CD4-positive, alpha-beta T cell treated with Interleukin-21 for 1 hour (primary cell): ENCODE data around the gene JPH3.
"Not testable (repeated sequence)": the region's sequence is repeated elsewhere in the genome, so short reads cannot be mapped to it uniquely, and the experiment has no call there.

Source experiments
- DNase-seq: peaks from one replicate; pipeline ENCODE4 v3.0.0-alpha.2; 2020

The JPH3 gene

DNA sequence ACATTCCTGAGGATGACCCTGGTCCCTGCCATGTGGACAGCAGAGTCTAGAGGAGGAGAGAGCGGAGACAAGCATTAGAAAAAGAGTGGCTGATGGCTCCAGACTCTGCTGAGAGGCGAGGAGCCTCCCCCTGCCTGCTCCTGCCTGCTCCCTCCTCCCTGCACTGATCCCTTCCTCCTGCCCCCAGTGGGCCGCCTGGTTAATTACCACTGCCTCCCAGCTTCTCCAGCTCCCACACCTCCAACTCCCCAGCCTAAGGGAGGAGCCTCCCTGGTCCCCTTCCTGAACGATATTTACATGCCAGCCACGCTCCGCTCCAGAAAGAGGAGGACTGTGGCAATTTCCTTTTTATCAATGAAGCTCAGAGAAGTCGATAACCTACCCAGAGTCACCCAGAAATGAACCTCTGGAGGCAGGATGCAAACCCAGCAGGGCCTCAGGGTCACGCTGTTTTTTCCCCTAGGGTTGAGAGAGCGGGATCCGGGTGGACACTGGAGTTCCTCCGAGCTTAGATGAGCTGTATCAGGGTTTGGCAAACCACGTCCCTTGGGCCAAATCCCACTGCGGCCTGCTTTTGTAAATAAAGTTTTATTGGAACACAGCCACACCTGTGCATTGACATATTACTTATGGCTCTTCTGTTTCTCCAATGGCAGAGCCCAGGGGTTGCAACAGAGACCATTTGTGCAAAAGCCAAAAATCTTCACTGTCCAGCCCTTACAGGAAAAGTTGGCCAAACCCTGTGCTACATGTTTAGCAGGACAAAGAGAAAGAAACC, 27.1 kb upstream of the JPH3 start:
- no peak for DNase-seq

- no peak for DNase-seq
Observed at GRCh38 chr16:87576171-87576570, 26.1 kb upstream of the JPH3 start.

GRCh38 chr16:87578142-87578930, 24.0 kb upstream of the JPH3 start:
- not testable (repeated sequence) for DNase-seq

DNA sequence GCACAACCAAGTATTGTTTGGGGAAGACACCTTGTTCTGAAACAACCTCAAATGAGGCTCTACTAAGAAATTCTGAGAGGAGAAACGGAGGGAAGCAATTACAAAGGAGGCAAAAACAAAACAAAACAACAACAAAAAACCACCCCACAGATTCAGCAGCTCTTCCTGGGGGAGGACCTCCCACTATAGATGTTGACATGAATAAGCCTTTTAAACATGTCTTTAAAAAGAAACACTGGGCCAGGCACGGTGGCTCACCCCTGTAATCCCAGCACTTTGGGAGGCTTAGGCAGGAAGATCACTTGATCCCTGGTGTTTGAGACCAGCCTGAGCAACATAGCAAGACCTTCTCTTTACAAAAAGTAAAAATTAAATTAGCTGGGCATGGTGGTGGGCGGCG, 22.6 kb upstream of the JPH3 start:
- no peak for DNase-seq

GRCh38 chr16:87580855-87581261, 21.4 kb upstream of the JPH3 start:
- DNase-seq: no peak

- no peak for DNase-seq
Observed at GRCh38 chr16:87581857-87582215, 20.5 kb upstream of the JPH3 start.

DNA sequence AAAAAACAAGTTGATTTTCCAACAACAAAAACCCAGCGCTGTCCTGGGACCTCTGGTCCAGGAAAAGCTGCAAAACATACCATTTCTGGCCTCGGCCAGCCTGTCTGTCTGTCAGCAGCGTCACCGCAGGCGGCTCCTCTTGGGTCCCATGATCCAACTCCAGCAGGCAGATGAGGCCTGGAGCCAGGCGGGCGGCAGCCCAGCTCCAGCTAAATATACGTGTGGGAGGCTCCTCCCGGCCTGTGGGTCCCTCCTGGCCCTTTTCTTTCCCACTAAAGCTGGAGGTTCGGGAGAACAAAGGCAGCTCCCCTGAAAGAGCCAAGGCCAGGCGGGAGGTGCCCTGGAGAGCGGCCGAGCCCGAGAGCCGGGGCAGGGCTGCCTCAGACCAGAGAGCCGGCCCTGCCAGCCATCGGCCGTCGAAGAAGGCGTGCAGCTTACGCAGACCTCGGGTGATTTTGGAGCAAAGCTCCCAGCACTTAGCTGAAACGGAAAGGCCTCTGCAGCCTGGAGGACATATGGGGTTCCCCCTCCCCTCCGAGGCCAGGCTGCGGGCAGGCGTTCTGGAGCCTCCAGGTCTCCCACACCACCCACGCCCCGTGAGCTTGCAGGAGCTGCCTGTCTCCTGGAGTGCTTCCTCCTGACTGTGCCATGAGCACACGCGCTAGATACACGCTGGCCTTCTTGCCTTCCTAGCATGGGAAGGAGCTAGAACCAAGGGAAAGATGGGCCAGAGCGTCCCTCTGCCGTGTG, 19.9 kb upstream of the JPH3 start:
- DNase-seq: no peak

DNA sequence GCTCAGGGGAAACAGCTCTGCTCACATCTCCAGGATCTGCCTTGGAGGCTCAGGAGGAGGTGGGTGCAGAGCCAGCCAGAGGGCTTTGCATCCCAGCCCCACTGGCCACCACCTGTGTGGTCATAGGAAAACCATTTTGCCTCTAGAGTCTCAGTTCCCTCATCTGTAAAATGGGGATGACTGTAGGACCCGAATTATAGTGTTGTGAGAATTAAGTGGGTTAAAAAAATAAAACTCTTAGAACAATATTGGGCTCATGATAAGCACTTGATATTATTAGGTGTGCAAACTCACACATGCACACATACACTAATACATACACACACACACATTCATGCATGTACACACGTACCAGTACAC, 19.4 kb upstream of the JPH3 start:
- no peak for DNase-seq

DNA sequence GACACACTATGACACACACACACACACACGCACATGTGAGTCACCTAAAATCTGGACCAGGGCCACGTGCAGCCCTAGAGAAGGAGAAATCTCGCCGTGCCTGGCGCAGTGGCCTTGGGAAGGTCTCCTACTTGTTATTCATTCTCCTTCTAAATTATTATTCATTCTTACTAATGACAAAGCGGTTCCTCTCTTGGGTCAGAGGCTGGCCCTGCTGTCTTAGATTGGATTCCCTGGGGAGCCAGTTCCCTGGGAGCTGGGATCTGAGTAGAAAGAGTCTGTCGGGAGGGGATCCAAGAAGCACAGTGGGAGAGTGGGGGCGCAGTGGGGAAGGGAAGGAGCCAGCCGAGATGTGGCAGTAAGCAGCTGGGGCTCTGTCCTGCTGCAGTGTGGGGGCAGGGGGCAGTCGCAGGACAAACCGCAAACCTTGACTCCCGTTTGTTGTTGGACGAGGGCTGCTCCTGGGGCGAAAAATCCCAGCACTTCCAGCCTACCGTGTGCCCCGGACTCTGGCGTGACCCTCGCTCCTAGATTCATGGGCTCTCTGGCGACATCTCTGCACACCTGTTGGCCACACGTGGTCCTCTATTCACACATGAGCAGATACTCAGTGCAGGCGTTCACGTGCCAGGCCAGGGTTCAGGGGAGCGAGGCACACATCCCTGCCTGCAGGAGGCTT, 18.7 kb upstream of the JPH3 start:
- DNase-seq: no peak

DNA sequence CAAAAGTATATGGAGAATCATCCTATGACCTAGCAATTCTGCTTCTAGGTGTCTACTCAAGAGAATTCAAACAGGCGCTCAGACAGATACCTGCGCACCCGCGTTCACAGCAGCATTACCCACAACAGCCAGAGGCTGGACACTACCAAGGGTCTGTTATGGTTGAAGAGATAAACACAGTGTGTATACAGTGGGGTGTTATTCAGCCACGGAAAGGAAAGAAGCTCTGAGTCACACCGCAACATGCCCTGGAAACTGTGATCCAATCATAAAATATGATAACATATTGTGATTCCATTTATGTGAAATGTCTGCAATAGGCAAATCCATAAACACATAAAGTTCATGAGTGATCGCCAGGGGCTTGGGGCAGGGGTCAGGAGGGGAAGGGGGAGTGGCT, 18.0 kb upstream of the JPH3 start:
- DNase-seq: no peak

DNA sequence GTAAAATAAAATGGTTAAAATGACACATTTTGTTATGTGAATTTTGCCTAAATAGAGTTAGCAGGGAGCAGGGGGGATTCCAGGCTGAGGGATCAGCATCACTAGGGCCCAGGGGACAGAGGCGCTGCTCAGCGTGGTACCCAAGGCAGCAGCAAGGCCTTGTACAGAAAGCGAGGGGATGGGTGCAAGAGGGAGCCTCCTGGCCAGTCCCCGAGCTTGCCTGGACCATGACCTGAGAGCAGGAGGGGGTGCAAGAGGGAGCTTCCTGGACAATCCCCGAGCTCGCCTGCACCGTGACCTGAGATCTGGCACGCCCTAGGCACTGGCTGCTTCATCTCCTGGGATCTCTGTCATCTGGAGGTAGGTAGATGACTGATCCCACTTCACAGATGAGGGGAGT, 17.3 kb upstream of the JPH3 start:
- no peak for DNase-seq

DNA sequence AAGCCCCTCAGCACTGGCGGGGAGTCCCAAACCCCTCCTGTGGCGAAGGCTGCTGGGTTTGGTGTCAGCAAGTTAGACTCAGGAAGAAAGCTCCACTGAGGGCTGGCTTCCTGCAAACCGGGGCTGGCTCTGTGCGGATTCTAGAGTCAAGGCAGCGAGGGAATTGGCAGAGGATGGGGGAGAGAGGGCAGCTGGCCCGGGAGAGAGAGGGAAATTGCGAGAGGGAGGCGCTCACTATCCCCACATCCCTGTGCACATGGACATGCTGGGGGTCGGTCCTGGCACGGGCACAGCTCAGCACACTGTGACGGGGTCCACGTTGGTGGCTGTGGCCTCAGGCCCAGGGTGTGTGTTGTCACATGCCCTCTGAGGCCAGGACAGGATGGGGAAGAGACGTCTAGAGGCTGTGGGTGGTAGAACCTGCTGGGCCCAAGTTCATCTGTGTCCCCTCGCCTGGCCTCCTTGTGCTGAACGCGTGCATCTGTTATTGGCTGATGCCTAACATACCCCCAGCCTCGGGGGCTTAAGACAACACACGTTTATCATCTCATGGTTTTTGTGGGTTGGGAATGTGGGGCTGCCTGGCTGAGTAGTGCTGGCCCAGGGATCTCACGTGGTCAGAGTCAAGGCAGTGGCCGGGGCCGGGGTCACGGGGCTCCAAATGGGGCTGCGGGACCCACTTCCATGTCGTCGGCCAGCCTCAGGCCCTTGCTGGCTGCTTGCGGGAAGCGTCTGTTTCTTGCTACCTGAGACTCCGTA, 16.7 kb upstream of the JPH3 start:
- no peak for DNase-seq

DNA sequence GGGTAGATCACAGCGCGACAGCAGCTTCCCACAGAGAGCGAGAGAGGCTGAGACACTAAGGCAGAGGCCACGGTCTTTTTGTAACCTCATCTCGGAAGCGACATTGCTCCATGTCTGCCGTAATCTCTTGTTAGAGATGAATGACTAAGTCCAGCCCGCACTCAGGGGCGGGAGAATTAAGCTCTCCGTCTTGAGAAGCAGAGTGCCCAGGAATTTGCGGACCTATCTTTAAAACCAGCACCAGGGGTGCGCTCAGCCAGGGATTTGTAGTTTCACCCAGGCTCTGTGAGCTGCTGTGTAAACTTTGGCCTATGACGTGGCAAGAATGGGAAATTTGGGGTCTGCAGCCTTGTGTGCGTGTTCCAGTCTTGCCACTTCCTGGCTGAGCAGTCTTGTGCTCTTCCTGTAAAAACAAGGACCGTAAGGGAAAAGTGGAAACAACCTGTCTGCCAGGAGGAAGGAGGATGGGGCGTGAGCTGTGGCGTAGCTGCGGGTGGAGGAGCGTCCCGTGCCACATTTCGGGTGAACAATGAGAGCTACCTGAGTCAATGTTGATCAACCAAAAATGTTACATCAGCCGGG, 16.0 kb upstream of the JPH3 start:
- DNase-seq: no peak

DNA sequence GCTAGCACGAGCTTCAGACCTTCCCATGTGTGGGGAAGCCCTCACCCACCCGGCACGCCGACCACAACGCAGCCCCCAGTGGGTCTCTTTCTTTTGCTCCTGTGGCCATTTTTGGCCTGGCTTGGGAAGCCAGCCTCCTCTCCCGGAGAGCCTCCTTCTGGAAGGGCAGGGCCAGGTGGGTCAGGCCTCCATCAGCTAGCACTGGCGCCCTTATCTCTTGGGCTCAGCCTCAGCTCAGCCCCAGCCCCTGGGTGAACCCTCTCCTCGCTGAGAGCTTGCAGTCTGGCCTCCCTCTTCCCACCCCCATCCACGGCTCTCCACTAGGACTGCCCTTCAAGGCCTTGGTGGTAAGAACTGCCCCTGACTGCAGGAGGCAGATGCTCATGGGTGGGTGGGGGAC, 14.7 kb upstream of the JPH3 start:
- DNase-seq: no peak

- no peak for DNase-seq
Observed at GRCh38 chr16:87592018-87592712, 10.1 kb upstream of the JPH3 start.

GRCh38 chr16:87593710-87594258, 8.5 kb upstream of the JPH3 start:
- DNase-seq: no peak

DNA sequence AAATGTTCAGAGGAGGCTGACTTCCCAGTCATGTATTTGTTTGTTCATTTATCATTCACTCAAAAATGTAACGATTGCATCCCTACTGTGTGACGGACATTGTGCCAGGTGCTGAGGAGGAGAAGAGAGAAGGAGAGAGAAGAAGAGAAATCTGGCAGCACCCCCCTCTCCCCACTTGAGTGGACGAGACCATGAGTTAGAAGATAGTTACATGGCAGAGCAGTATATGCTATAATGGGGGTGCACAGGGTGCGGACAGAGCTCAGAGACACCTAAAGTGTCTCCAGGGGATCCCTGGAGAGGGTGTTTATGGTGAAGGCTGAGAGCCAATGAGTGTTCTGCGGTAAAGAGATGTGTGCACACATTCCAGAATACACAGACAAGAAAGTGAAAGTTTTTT, 6.6 kb upstream of the JPH3 start:
- no peak for DNase-seq

DNA sequence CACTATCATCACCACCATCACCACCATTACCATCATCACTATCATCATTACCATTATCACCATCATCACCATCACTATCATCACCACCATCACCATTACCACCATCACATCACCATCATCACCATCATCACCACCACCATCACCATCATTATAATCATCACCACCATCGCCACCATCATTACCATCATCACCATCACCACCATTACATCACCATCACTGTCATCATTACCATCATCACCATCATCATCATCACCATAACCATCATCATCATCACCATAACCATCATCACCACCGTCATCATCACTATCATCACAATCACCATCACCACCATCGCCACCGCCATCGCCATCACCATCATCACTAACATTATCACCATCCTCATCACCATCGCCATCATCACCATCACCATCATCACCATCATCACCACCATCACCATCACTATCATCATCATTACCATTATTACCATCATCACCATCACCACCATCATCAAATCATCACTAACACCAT, 4.9 kb upstream of the JPH3 start:
- no peak for DNase-seq

GRCh38 chr16:87598431-87598830, 3.9 kb upstream of the JPH3 start:
- DNase-seq: no peak

- DNase-seq: no peak
Observed at GRCh38 chr16:87600246-87600645, 2.1 kb upstream of the JPH3 start.

DNA sequence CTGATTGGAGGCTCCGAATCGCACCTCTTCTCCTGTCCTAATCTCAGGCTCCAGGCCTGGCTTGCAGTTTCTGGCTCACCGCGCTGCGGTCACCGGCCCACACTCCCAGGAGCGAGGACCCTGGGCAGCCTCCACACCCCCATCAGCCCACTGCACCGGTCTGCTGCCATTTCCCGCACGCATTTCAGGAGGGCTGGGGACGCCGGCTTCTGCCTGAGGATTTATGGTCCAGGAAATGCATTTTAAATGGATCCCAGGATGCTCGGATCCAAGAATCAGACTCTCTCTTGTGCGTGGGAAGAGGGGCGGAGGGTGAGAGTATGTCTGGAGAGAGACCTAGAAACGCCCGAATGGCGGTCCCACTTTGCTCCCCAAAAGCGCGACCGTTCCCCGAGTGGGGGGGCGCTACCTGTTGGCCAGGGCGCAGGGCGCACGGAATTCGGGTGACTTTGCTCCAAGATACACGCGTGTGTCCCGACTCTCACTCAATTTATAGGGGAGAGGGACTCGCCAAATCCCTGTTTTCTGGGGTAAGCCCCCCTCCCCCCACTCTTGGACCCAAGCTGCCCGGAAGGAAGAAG, 817 bp upstream of the JPH3 start:
- no peak for DNase-seq
